Caco-2 (cell line): Measurements from ENCODE around the gene SYNPO2. TPM values are rescaled to one million over a fixed set of nuclear protein-coding genes. Genes with fewer than 3 reads are reported as not detected.

Experiments
- BruUV-seq: library from RNA; stranded (reverse); fragments of 400-500 nt; replicated peaks from 2 replicates; lab custom pipeline; 2021; lab: Mats Ljungman, UMichigan
- CTCF ChIA-PET: fragments of 300-600 bp; sonication (Branson Sonifier 250); formaldehyde crosslinking; loops from one replicate; lab custom pipeline; 2022; ENCODE audit warnings: antibody characterized with exemption; lab: Charles Lee
- POLR2A ChIA-PET: fragments of 300-600 bp; sonication (Branson Sonifier 250); formaldehyde crosslinking; loops from one replicate; lab custom pipeline; 2022; ENCODE audit warnings: antibody characterized with exemption; lab: Charles Lee
- DNase-seq, 2 experiments: peaks; one replicate each; pipeline versions ENCODE4 v3.0.0 to v3.0.0-alpha.2; 2020 to 2022
- H3K27me3 ChIP-seq: replicated peaks from 2 replicates; pipeline ENCODE4 v1.6.0; 2011; ENCODE audit warnings: low read length; ENCODE audit not compliant: control insufficient read depth, insufficient read depth
- H3K36me3 ChIP-seq: 2 replicates; pipeline ENCODE4 v1.5.1; 2011; ENCODE audit warnings: low read length; ENCODE audit not compliant: control insufficient read depth, insufficient read depth
- H3K4me1 ChIP-seq: fragments of 250-450 bp; sonication (Bioruptor Pico); 2 replicates; pipeline ENCODE4 v1.5.1; 2020; ENCODE audit warnings: mild to moderate bottlenecking
- H3K4me3 ChIP-seq: 2 replicates; pipeline ENCODE4 v1.5.1; 2011; ENCODE audit warnings: low read depth, mild to moderate bottlenecking, control low read depth, low read length
- H3K9me3 ChIP-seq: fragments of 250-450 bp; sonication (Bioruptor Pico); 2 replicates; pipeline ENCODE4 v1.5.1; 2020; ENCODE audit warnings: mild to moderate bottlenecking, moderate library complexity
- H3K27ac Mint-ChIP-seq: one replicate; pipeline ENCODE4 v1.8.0; 2022; ENCODE audit warnings: mixed read lengths; ENCODE audit not compliant: unreplicated experiment
- H3K27me3 Mint-ChIP-seq: one replicate; pipeline ENCODE4 v1.8.0; 2022; ENCODE audit warnings: mixed read lengths; ENCODE audit not compliant: insufficient read depth, unreplicated experiment
- H3K36me3 Mint-ChIP-seq: one replicate; pipeline ENCODE4 v1.8.0; 2022; ENCODE audit warnings: mild to moderate bottlenecking, mixed read lengths; ENCODE audit not compliant: insufficient read depth, unreplicated experiment
- H3K4me1 Mint-ChIP-seq: one replicate; pipeline ENCODE4 v1.8.0; 2022; ENCODE audit warnings: low read depth, mixed read lengths; ENCODE audit not compliant: unreplicated experiment
- H3K4me3 Mint-ChIP-seq: one replicate; pipeline ENCODE4 v1.8.0; 2022; ENCODE audit warnings: mild to moderate bottlenecking, moderate library complexity, mixed read lengths; ENCODE audit not compliant: unreplicated experiment
- H3K9me3 Mint-ChIP-seq: one replicate; pipeline ENCODE4 v1.8.0; 2022; ENCODE audit warnings: mixed read lengths; ENCODE audit not compliant: unreplicated experiment
- CTCF ChIP-seq, 2 experiments: fragments of 200-600 bp in 1 of 2; IDR thresholded peaks; 1 replicate in 1 of 2; 2 replicates in 1 of 2; pipeline versions ENCODE4 v1.5.1 to v1.8.0; 2011 to 2022; ENCODE audit warnings: antibody characterized with exemption in 1 of 2, control low read depth in 1 of 2, inconsistent platforms in 1 of 2, low read depth in 1 of 2, low read length in 1 of 2, mild to moderate bottlenecking in 1 of 2, moderate library complexity in 1 of 2; ENCODE audit not compliant: insufficient read depth in 1 of 2, severe bottlenecking in 1 of 2, unreplicated experiment in 1 of 2
- intact Hi-C: fragments of 100-400 bp; cut with micrococcal nuclease; formaldehyde crosslinking; loops from one replicate; pipeline ENCODE4 v1.10.0; 2022; ENCODE audit not compliant: unreplicated experiment
- total RNA-seq: library from RNA; stranded (reverse); gene quantifications from 2 replicates; pipeline ENCODE4 v1.2.3, GENCODE V29; 2022

Gene SYNPO2
- total RNA-seq, 1 experiment from 2014 or later: 0.16 TPM

DNA sequence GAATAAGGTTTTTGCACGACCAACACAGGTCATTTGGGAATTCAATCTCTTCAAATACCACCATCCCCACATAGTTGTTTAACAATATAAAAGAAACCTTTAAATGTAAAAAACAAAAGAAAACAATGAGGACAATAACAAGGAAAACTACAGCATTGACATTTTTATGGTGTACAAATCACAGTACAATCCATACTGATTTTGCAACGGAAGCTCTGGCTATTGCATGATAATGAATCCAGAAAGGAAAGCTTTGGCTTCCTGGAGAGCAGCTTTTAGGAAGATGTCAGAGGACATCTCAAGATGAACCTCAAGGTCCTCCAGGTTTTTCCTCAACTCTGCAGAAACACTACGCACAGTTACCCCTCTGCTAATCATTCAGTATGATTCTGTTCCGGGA lies 135.4 kb downstream of the SYNPO2 start:
- Mint-ChIP-seq H3K36me3 (no peaks in the 10 kb centered on the region), H3K4me3 (no peak overlapping the region), H3K4me1 (no peaks in the 10 kb centered on the region), H3K27me3 (no peaks in the 10 kb centered on the region), H3K27ac (no peak overlapping the region), H3K9me3 (no peaks in the 10 kb centered on the region)
- no TSS peak for BruUV-seq
- no peaks in the 10 kb centered on the region for H3K36me3 ChIP-seq
- H3K4me1 ChIP-seq: peaks cover 9% of the 10 kb centered on the region
- ChIA-PET CTCF (no interaction called here), POLR2A (no interaction called here)
- no peaks in the 10 kb centered on the region for H3K27me3 ChIP-seq
- intact Hi-C loops: no loop called here
- no peak for TF ChIP-seq CTCF (IDR thresholded peaks at IDR 0.05; ENCODE audit: insufficient read depth in 1 of 2, low read depth in 1 of 2, low read length in 1 of 2, severe bottlenecking in 1 of 2, unreplicated experiment in 1 of 2)
- DNase-seq: no peak
- H3K9me3 ChIP-seq: no peaks in the 10 kb centered on the region
- H3K4me3 ChIP-seq: no peak overlapping the region

DNA sequence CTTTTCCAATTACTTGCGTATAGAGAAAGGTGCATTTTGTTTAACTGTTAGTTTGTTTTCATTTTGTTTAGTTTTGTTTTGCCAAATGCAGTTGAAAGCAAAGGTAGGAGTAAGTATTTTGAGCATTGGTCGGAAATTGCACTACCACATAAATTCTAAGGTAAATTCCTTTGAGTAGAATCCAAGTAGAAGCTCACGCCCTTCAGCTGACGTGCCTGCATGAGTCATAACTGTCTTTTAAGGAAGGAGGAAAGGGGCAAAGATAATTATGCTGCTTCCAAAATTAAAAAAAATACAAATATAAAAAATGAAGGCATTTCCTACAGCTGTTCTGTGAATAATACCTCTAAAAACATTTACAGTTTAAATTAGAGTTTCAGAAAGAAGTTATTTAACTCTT lies 136.8 kb downstream of the SYNPO2 start:
- Mint-ChIP-seq H3K9me3 (no peaks in the 10 kb centered on the region), H3K36me3 (no peaks in the 10 kb centered on the region), H3K27ac (no peak overlapping the region), H3K4me3 (peak overlapping the region; percentile 59), H3K4me1 (no peaks in the 10 kb centered on the region), H3K27me3 (no peaks in the 10 kb centered on the region)
- no peaks in the 10 kb centered on the region for H3K27me3 ChIP-seq
- no peak for TF ChIP-seq CTCF (IDR thresholded peaks at IDR 0.05; ENCODE audit: insufficient read depth in 1 of 2, low read depth in 1 of 2, low read length in 1 of 2, severe bottlenecking in 1 of 2, unreplicated experiment in 1 of 2)
- H3K4me3 ChIP-seq: no peak overlapping the region
- intact Hi-C loops: loop anchor here (5.0 kb wide), 1 partner anchor 277 kb away; a partner anchor contains a TSS
- peaks cover 9% of the 10 kb centered on the region for H3K4me1 ChIP-seq
- ChIA-PET CTCF (interaction anchor here (0.9 to 1.1 kb wide), 2 partner anchors 17 to 44 kb away, joined by 3 to 4 read pairs; no protein-coding TSS in a partner anchor), POLR2A (interaction anchor here (0.6 to 1.0 kb wide), 3 partner anchors 187 to 449 kb away, joined by 3 to 4 read pairs (median 3); partner anchors contain the start of gene USP53)
- H3K9me3 ChIP-seq: no peaks in the 10 kb centered on the region
- no TSS peak for BruUV-seq
- DNase-seq: no peak
- H3K36me3 ChIP-seq: no peaks in the 10 kb centered on the region

DNA sequence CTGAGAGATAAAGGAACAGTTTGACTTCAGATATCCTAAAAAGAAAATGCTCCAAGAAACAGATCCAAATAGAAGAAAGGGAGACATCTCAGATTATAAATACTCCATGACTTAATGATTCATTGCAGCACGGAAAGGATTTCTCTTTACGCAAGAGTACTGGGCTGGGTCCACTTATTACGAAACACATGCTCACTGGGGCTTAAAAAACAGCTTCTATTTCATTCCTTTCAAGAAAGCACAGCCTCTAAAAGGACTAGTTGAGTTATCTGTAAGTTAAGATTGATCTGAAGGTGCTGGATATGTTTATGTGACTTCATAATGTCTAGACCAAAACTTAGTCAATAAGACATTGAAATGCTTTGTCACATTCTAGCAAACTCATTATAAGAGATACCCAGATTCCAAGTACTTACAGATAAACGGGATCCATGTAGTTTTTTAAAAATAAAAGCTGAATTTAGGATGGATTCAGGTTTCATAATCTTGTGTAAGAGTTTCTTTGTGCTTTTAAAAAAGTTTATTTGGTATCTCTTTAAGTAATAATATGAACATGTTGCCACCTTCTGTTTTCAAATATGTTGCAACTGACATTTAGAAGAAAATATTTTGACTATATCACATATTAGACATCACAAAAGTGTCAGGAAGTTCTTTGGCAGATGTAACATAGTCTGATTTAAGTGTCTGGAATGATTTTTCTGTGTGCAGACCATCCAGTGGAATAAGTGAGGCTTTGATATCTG lies 137.4 kb downstream of the SYNPO2 start:
- H3K27me3 Mint-ChIP-seq: no peaks in the 10 kb centered on the region
- ChIA-PET POLR2A (interaction anchor here (0.6 to 1.0 kb wide), 3 partner anchors 186 to 450 kb away, joined by 3 to 4 read pairs (median 3); partner anchors contain the start of gene USP53), CTCF (interaction anchor here (0.9 to 1.1 kb wide), 2 partner anchors 16 to 45 kb away, joined by 3 to 4 read pairs; no protein-coding TSS in a partner anchor)
- Histone ChIP-seq H3K4me3 (no peak overlapping the region), H3K36me3 (no peaks in the 10 kb centered on the region), H3K4me1 (peaks cover 9% of the 10 kb centered on the region), H3K9me3 (no peaks in the 10 kb centered on the region), H3K27me3 (no peaks in the 10 kb centered on the region)
- no peaks in the 10 kb centered on the region for H3K9me3 Mint-ChIP-seq
- H3K4me3 Mint-ChIP-seq: peak overlapping the region; percentile 59
- peak overlapping the region; percentile 45 for H3K27ac Mint-ChIP-seq
- H3K4me1 Mint-ChIP-seq: no peaks in the 10 kb centered on the region
- BruUV-seq: TSS peak; percentile 22
- intact Hi-C loops: loop anchor here (5.0 kb wide), 1 partner anchor 276 kb away; a partner anchor contains a TSS
- DNase-seq: peak in 1 of 2 experiments; percentile 33
- no peaks in the 10 kb centered on the region for H3K36me3 Mint-ChIP-seq
- no peak for TF ChIP-seq CTCF (IDR thresholded peaks at IDR 0.05; ENCODE audit: insufficient read depth in 1 of 2, low read depth in 1 of 2, low read length in 1 of 2, severe bottlenecking in 1 of 2, unreplicated experiment in 1 of 2)
